Activated T-cell treated with anti-CD3 and anti-CD28 coated beads, Interleukin-2, amount 50 U/mL, for 72 hours (primary cell): Measurements from ENCODE around the gene VPS13D. TPM values are rescaled to one million over a fixed set of nuclear protein-coding genes. Genes with fewer than 3 reads are reported as not detected.
"Not testable (repeated sequence)": the region's sequence is repeated elsewhere in the genome, so short reads cannot be mapped to it uniquely, and the experiment has no call there.

Experiments
- ATAC-seq, 2 donors: fragments of 150-1000 bp; cut with Tn5 transposase; replicated peaks in 1 of 2; 2 replicates each; pipeline ENCODE4 v1.10.0; 2021; ENCODE audit warnings: moderate library complexity in 2 of 2, mild to moderate bottlenecking in 1 of 2
- DNase-seq, 2 donors: peaks; one replicate each; pipeline ENCODE4 v3.0.0; 2021 to 2022; ENCODE audit warnings: mixed read lengths in 1 of 2
- H3K27ac Mint-ChIP-seq: one replicate; pipeline ENCODE4 v1.8.0; 2022; ENCODE audit warnings: mild to moderate bottlenecking, moderate library complexity, mixed read lengths
- H3K27me3 Mint-ChIP-seq: one replicate; pipeline ENCODE4 v1.8.0; 2022; ENCODE audit warnings: low read depth, mixed read lengths
- H3K36me3 Mint-ChIP-seq, 2 donors: one replicate each; pipeline ENCODE4 v1.8.0; 2022; ENCODE audit warnings: mixed read lengths in 2 of 2, mild to moderate bottlenecking in 1 of 2; ENCODE audit not compliant: insufficient read depth in 2 of 2
- H3K4me1 Mint-ChIP-seq: one replicate; pipeline ENCODE4 v1.8.0; 2022; ENCODE audit warnings: low read depth, mixed read lengths
- H3K4me3 Mint-ChIP-seq, 2 donors: one replicate each; pipeline ENCODE4 v1.8.0; 2022; ENCODE audit warnings: mild to moderate bottlenecking in 2 of 2, mixed read lengths in 2 of 2, moderate library complexity in 2 of 2
- H3K9me3 Mint-ChIP-seq, 2 donors: one replicate each; pipeline ENCODE4 v1.8.0; 2022; ENCODE audit warnings: mixed read lengths in 2 of 2
- total RNA-seq, 2 donors: library from RNA; stranded (reverse); gene quantifications; one replicate each; pipeline ENCODE4 v1.2.3, GENCODE V29; 2022

The VPS13D gene
- total RNA-seq, 2 donors from 2014 or later, result 36.0 to 40.5 TPM

DNA sequence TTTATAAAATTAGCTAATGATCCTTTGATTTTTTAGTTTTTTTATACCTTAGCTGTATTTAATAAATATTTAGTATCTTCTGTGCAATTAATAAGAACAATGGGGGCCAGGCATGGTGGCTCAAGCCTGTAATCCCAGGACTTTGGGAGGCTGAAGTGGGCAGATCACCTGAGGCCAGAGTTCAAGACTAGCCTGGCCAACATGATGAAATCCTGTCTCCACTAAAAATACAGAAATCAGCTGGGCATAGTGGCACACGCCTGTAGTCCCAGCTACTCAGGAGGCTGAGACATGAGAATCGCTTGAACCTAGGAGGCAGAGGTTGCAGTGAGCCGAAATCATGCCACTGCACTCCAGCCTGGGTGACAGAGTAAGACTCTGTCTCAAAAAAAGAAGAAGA is 241.1 kb downstream of the VPS13D start:
- DNase-seq, H3K27me3 Mint-ChIP-seq, H3K36me3 Mint-ChIP-seq, H3K9me3 Mint-ChIP-seq, ATAC-seq, H3K4me3 Mint-ChIP-seq: not testable (repeated sequence)
- Mint-ChIP-seq H3K4me1 (peaks cover 92% of the 10 kb centered on the region), H3K27ac (peak overlapping the region; percentile 92)

DNA sequence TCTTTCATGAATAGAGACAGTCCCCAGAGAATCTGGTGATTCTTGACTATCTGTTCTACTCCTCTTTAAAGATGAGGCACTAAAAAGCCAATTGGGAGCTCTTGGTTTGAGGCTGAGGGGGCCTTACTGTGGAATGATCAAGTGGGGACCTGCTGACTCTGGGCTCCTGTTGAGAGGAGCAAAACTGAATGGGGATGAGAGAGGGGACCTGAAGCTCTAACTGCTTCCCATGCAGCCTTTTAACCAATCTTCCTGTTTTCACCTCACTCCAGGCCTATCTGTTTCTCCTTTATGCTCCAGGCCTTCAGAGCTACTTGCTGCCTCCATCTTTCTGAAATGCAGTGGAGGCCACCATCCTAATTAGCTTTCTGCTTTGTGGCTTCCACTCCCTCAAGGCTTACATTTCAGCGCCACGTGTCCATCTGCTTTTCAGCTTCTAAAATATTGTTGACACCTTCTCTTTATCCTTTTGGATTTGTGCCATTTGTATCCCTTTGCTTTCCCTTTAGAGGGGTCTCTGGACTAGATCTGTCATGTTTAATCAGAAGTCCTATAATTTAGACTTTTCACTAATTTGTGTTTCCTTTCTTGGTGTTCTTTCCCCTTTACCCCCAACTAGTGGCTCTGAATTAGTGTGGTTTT is 242.4 kb downstream of the VPS13D start:
- Mint-ChIP-seq H3K36me3 (peaks cover 0 to 3% of the 10 kb centered on the region in 2 donors), H3K4me1 (peaks cover 96% of the 10 kb centered on the region), H3K9me3 (no peaks in the 10 kb centered on the region), H3K27me3 (no peaks in the 10 kb centered on the region), H3K27ac (peak overlapping the region; percentile 92), H3K4me3 (peak overlapping the region; percentile 76)
- ATAC-seq (no peak), DNase-seq (no peak)

DNA sequence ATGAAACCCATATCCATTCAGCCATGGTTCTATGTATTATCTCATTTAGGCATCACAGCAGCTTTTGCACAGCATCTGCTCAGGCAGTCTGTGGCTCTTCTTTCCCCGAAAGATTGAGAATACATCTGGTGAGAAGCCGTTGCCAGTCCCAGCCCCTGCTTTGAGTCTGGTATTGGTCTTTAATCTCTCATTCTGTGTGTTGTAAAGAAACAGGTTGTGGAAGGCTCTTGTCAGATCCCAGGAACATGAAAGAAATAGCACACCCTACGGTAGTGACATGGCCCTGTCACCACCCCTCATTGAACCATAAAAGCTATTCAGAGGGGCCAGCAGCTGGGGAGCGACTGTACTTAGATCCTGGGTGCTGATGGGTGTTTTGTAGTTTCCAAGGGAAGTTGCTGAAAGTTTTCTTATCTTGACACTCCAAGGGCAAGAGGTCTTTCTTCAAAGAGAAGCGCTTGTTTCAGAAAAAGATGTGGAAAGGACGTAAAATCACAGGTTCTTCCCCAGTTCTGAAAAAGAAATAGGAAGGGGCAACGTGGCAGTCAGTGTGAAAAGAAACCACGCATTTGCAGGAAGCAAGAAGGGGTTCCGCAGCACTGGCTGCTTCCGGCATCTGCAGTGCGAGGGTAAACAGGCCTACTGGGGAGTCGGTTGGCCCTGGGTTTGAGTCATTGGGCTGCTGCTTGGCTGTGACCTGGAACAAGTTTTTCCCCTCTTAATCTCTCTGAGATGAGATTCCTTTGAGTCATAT is 243.1 kb downstream of the VPS13D start:
- ATAC-seq (peak; percentile 94 to 95), DNase-seq (peak; percentile 82 to 86)
- Mint-ChIP-seq H3K4me1 (peaks cover 96% of the 10 kb centered on the region), H3K27me3 (no peaks in the 10 kb centered on the region), H3K4me3 (peak overlapping the region; percentile 76), H3K9me3 (no peaks in the 10 kb centered on the region), H3K27ac (peak overlapping the region; percentile 92), H3K36me3 (no peaks in the 10 kb centered on the region)

DNA sequence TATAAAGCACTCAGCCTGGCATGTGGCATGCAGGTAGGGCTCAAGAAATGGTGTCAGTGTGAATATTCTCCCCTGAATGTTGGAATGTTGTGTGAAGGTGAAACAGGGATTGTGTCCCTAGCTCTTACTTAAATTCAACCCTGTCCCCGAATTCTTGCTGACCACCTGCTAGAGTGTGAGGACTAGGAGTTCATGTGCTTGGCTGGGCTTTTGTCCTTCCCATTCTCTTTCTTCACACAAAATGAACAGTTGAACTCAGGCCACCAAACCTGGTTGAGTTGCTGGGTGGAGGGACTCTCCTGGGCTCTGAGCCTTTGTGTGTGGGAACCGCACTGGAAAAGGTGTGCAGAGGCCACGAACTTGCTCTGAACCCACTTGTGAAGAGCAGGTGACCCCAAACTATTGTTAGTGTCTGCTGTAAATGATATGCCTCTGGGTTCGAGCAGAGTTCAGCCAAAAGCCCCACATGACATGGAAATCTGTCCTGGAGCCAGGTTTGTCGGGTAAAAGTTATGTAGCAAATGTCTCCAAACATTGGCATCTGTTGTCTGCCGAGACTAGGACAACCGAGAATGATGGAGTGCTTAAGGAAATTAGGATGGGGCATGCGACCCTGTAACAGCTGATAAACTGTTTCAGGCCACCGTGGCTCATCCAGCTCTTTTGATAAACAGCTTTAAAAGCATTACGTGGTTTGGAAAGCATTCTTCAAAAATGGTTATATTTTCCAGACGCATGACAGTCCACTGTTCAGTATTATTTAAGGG is 243.9 kb downstream of the VPS13D start:
- no peak for DNase-seq
- Mint-ChIP-seq H3K4me3 (peak overlapping the region; percentile 76), H3K9me3 (no peaks in the 10 kb centered on the region), H3K27me3 (no peaks in the 10 kb centered on the region), H3K27ac (peak overlapping the region; percentile 92), H3K4me1 (peaks cover 96% of the 10 kb centered on the region), H3K36me3 (no peaks in the 10 kb centered on the region)
- no peak for ATAC-seq

DNA sequence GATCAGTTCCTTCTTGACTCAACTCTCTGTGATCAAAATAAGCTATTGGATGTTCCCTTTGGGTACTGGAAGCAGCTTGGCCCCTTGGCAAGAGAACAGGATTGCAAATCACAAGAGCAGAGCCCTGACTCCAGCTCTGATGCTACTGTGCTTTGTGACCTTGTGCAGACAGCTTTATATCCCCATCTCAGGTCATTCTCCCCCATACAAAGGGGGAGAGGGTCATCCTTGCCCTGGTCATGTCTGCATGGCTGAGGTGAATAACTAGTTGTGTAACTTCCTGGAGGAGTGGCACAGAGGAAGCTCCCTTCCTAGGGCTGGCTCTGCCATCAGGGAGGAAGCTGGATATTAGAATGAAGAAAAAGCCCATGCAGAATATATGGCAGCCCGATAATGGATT is 245.3 kb downstream of the VPS13D start:
- Mint-ChIP-seq H3K27me3 (no peaks in the 10 kb centered on the region), H3K4me1 (peaks cover 97% of the 10 kb centered on the region), H3K4me3 (peak overlapping the region in 1 of 2 donors; percentile 28), H3K27ac (no peak overlapping the region), H3K9me3 (no peaks in the 10 kb centered on the region), H3K36me3 (no peaks in the 10 kb centered on the region)
- DNase-seq (no peak), ATAC-seq (no peak)

DNA sequence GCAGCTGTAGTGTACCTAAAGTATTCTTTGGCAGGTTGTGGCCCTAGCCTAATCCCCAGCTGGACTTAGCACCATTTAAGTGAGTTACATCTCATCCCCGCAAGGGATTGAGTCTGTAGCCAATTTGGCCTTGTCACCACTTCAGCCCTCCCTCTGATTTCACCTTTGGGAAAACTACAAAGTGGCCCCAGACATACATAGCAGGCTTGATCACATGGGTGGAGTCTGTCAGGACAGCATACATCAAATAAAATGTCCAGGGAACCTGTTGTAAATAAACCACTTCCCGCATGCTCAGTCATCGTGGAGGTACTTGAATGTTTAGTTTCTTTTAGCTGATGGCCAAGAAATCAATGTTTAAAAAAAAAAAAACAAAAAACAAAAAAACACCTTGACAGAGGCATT is 245.7 kb downstream of the VPS13D start:
- Mint-ChIP-seq H3K36me3 (no peaks in the 10 kb centered on the region), H3K27me3 (no peaks in the 10 kb centered on the region), H3K4me3 (peak overlapping the region in 1 of 2 donors; percentile 28), H3K4me1 (peaks cover 97% of the 10 kb centered on the region), H3K9me3 (no peaks in the 10 kb centered on the region), H3K27ac (peak overlapping the region; percentile 2)
- no peak for DNase-seq
- no peak for ATAC-seq

DNA sequence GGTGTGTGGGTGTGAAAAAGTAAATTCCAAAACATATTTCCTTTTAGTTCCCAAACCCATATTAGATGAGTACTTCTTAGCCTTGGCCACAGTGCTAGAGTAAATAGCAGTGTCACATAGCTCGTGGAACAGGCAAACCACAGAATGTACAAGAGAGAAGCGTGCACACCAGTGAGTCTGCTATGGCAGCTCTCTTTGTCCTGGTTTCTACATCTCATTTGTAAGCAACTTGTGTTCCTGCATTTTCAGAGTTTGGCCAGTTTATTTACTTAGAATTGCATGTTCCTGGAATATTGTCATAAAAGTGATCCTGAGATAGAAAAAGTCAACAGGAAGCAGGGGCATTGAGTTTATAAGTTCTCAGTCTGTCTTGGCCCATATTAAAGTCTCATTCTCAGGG is 246.1 kb downstream of the VPS13D start:
- Mint-ChIP-seq H3K27me3 (no peaks in the 10 kb centered on the region), H3K9me3 (no peaks in the 10 kb centered on the region), H3K27ac (no peak overlapping the region), H3K36me3 (no peaks in the 10 kb centered on the region), H3K4me1 (peaks cover 97% of the 10 kb centered on the region), H3K4me3 (peak overlapping the region in 1 of 2 donors; percentile 28)
- no peak for ATAC-seq
- DNase-seq, result no peak

DNA sequence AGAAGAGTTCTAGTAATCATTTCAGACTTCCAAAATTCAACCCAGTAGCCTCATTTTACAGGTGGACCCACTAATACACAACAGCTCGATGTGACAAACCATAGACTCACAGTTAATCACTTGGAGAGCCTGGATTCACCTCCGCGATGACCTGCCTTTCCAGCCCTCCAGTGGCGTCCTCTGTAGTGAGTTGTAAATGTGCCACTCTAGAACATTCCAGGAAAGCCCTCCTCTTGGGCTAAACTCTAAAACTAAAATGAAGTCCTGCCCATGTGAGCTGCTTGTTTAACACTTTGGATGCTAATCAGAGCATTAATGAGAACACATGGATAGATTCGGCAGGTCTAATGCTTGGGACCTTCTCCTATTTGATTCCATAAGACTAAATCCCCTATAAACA is 247.5 kb downstream of the VPS13D start:
- Mint-ChIP-seq H3K9me3 (no peaks in the 10 kb centered on the region), H3K4me3 (no peak overlapping the region), H3K27ac (no peak overlapping the region), H3K27me3 (no peaks in the 10 kb centered on the region), H3K36me3 (no peaks in the 10 kb centered on the region), H3K4me1 (peaks cover 96% of the 10 kb centered on the region)
- no peak for ATAC-seq
- no peak for DNase-seq

DNA sequence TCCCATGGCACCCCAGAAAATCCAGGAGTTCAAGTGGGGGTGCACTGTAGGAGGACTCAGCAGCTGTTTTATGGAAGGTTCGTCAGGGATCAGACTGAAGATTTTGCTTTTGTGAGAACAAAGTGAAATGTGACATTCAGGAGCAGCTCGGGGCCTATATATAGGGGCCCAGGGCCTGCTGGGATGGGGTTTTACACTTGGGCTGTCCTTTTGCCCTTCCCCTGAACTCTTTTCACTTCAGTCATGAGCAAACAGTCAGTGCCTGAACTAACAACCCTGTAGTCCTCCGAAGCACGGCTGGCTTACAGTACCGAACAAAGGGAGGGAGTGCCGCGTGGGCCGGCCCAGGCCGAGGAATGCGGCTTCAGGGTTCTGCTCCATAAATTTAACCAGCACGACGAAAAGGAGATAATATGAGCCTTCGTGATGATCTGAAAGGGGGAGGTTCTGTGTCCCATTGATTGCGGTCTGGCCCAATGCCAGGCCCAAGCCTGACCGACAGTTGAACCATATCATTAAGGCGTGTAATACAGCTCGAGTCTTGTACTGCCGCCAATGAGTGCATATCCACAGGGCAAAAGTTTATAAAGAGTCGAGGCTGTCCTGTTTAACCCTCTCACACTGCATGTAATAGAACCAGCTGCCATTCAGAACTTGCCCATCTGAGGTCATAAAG is 248.2 kb downstream of the VPS13D start:
- peak in 1 of 2 donors; percentile 12 for DNase-seq
- Mint-ChIP-seq H3K4me1 (peaks cover 90% of the 10 kb centered on the region), H3K9me3 (no peaks in the 10 kb centered on the region), H3K4me3 (peak overlapping the region; percentile 54 to 72), H3K27me3 (no peaks in the 10 kb centered on the region), H3K27ac (peak overlapping the region; percentile 75), H3K36me3 (no peaks in the 10 kb centered on the region)
- peak; percentile 15 to 26 for ATAC-seq

DNA sequence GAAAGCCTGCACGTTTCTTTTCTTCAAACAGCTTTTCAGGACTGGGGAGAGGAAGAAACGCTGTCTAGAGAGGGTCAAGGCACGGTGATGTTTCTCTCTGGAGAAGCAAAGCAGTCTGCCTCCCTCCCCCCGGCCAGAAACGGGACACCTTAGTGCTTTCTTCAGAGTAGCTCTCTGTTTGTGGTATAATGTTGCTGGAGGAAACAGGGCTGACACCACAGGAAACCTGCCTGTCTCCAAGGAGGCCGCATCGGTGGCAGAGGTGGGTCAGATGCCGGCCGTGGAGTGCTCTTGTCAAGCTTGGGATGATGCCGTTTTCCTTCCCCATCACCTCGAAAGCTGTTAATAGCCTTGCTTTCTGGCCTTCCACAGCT is 248.8 kb downstream of the VPS13D start:
- peak overlapping the region; percentile 75 for H3K27ac Mint-ChIP-seq
- ATAC-seq (peak; percentile 45 to 46), DNase-seq (peak; percentile 20 to 39)
- peaks cover 84% of the 10 kb centered on the region for H3K4me1 Mint-ChIP-seq
- H3K36me3 Mint-ChIP-seq, result no peaks in the 10 kb centered on the region
- no peaks in the 10 kb centered on the region for H3K27me3 Mint-ChIP-seq
- peak overlapping the region; percentile 54 to 72 for H3K4me3 Mint-ChIP-seq
- no peaks in the 10 kb centered on the region for H3K9me3 Mint-ChIP-seq

DNA sequence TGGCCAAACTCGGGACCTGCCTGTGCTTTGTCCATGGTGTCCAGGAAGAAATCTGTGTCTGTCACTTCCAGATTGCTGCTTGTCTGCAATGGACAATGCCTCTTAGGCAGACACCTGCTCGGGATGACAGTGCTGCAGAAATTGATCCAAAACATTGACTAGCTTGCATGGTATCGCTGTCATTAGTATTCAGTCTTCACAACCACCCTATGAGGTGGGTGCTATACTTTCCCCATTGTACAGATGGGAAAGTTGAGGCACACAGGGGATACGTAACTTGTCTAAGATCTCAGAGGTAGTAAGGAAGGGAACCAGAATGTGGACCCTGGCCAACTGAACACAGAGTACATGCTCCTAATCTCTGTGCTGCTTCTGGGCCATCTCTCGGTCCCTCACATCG is 249.5 kb downstream of the VPS13D start:
- ATAC-seq (no peak), DNase-seq (no peak)
- Mint-ChIP-seq H3K27ac (no peak overlapping the region), H3K4me3 (no peak overlapping the region), H3K4me1 (peaks cover 77% of the 10 kb centered on the region), H3K27me3 (no peaks in the 10 kb centered on the region), H3K36me3 (peaks cover 0 to 2% of the 10 kb centered on the region in 2 donors), H3K9me3 (no peaks in the 10 kb centered on the region)

DNA sequence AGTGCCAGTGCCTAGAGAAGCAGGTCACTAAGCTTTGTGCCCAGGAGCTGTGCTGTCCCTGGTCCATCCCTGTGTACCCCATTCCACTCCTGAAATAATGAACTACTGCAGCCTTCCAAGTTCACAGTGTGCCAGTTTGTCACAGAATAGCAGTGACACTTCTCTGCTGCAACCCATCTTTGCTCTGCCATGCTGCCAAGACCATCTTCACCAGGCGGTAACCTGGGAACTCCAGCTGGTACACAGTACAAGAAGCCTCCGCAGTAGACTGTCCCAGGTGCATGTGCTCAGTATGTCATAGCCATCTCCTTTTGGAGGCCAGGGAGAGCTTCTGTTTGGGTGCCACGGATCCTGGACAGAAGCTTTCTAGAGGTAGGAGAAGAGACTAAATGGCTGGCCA is 250.2 kb downstream of the VPS13D start:
- peak overlapping the region; percentile 70 for H3K27ac Mint-ChIP-seq
- no peak overlapping the region for H3K4me3 Mint-ChIP-seq
- DNase-seq (no peak), ATAC-seq (no peak)
- no peaks in the 10 kb centered on the region for H3K27me3 Mint-ChIP-seq
- peaks cover 70% of the 10 kb centered on the region for H3K4me1 Mint-ChIP-seq
- H3K36me3 Mint-ChIP-seq, result peaks cover 0 to 2% of the 10 kb centered on the region in 2 donors
- H3K9me3 Mint-ChIP-seq, result no peaks in the 10 kb centered on the region
